HCT116 (cell line): ENCODE measurements around the gene KANSL3. TPM values are rescaled to one million over a fixed set of nuclear protein-coding genes. Genes with fewer than 3 reads are reported as not detected.
"Not testable (repeated sequence)": the region's sequence is repeated elsewhere in the genome, so short reads cannot be mapped to it uniquely, and the experiment has no call there.

Experiments
- ATAC-seq: fragments of 200-7000 bp; cut with Tn5 transposase; 2 replicates; pipeline ENCODE4 v1.9.1; 2020; ENCODE audit warnings: mild to moderate bottlenecking, moderate library complexity
- BruUV-seq: library from RNA; stranded (reverse); fragments of 400-500 nt; replicated peaks from 2 replicates; lab custom pipeline; 2021; lab: Mats Ljungman, UMichigan
- CTCF ChIA-PET: fragments of 300-600 bp; sonication (Branson Sonifier 250); formaldehyde crosslinking; loops from one replicate; lab custom pipeline; 2021; ENCODE audit warnings: antibody characterized with exemption; lab: Charles Lee
- POLR2A ChIA-PET: fragments of 300-600, 350-600 bp; sonication (Branson Sonifier 250); formaldehyde crosslinking; loops from one replicate; lab custom pipeline; 2021; ENCODE audit warnings: antibody characterized with exemption; lab: Charles Lee
- RAD21 ChIA-PET, 2 experiments: fragments of 300-600 bp; sonication (Branson Sonifier 250); formaldehyde crosslinking; loops; one replicate each; lab custom pipeline; 2023; ENCODE audit warnings: low total read pairs in 2 of 2; ENCODE audit not compliant: uncharacterized antibody in 2 of 2, unreplicated experiment in 2 of 2, low non-redundant PET in 1 of 2; lab: Charles Lee
- DNase-seq: peaks from one replicate; pipeline ENCODE4 v3.0.0-alpha.2; 2010; ENCODE audit warnings: low read depth, low spot score
- H2AFZ ChIP-seq: fragments of 200-600 bp; shearing (Covaris generic), sonication (generic); 2 replicates; pipeline ENCODE4 v1.6.1; 2017; ENCODE audit warnings: low read depth, mixed run types, mixed read lengths, antibody characterized with exemption, low read length; ENCODE audit not compliant: poor library complexity, severe bottlenecking
- H3K27ac ChIP-seq: 2 replicates; pipeline ENCODE4 v1.5.1; 2012; ENCODE audit warnings: low read depth, low read length
- H3K27me3 ChIP-seq: fragments of 200-600 bp; sonication (generic); 2 replicates; pipeline ENCODE4 v1.6.1; 2016; ENCODE audit warnings: mixed run types, low read length, mixed read lengths; ENCODE audit not compliant: insufficient read depth
- H3K36me3 ChIP-seq, 2 experiments: fragments of 200-500 bp in 1 of 2; fragments of 200-600 bp in 1 of 2; sonication (Bioruptor generic) in 1 of 2; sonication (generic) in 1 of 2; 2 replicates each; pipeline versions ENCODE4 v1.5.1 to v1.6.1; 2014 to 2016; ENCODE audit warnings: low read length in 2 of 2, inconsistent platforms in 1 of 2, mixed read lengths in 1 of 2, mixed run types in 1 of 2; ENCODE audit not compliant: insufficient read depth in 2 of 2, control insufficient read depth in 1 of 2
- H3K4me1 ChIP-seq, 2 experiments: fragments of 200-600 bp in 1 of 2; sonication (generic) in 1 of 2; 2 replicates each; pipeline versions ENCODE4 v1.5.1 to v1.6.1; 2012 to 2017; ENCODE audit warnings: low read length in 2 of 2, inconsistent platforms in 1 of 2, mild to moderate bottlenecking in 1 of 2, mixed read lengths in 1 of 2, mixed run types in 1 of 2, moderate library complexity in 1 of 2; ENCODE audit not compliant: insufficient read depth in 2 of 2, control insufficient read depth in 1 of 2
- H3K4me2 ChIP-seq: fragments of 200-600 bp; sonication (generic); 2 replicates; pipeline ENCODE4 v1.6.1; 2017; ENCODE audit warnings: mixed run types, low read length, mixed read lengths
- H3K4me3 ChIP-seq, 2 experiments: fragments of 200-600 bp in 1 of 2; sonication (generic) in 1 of 2; replicated peaks in 1 of 2; 2 replicates each; pipeline ENCODE4 v1.5.1; 2011 to 2016; ENCODE audit warnings: low read length in 2 of 2, control low read depth in 1 of 2, low read depth in 1 of 2, mild to moderate bottlenecking in 1 of 2, mixed read lengths in 1 of 2, mixed run types in 1 of 2
- H3K79me2 ChIP-seq: fragments of 200-600 bp; sonication (generic); 2 replicates; pipeline ENCODE4 v1.6.1; 2017; ENCODE audit warnings: mild to moderate bottlenecking, mixed run types, low read length, moderate library complexity, mixed read lengths; ENCODE audit not compliant: insufficient read depth
- H3K9ac ChIP-seq: fragments of 200-600 bp; sonication (generic); 2 replicates; pipeline ENCODE4 v1.6.1; 2016; ENCODE audit warnings: low read length, mixed read lengths
- H3K9me2 ChIP-seq: fragments of 200-600 bp; sonication (generic), shearing (Covaris generic); 2 replicates; pipeline ENCODE4 v1.6.1; 2017; ENCODE audit warnings: mixed run types, mild to moderate bottlenecking, moderate library complexity; ENCODE audit not compliant: insufficient read depth
- H3K9me3 ChIP-seq, 2 experiments: fragments of 200-500 bp in 1 of 2; fragments of 200-600 bp in 1 of 2; sonication (Bioruptor generic) in 1 of 2; sonication (generic) in 1 of 2; 2 replicates each; pipeline ENCODE4 v1.6.1; 2014 to 2017; ENCODE audit warnings: low read length in 2 of 2, mixed read lengths in 2 of 2, inconsistent platforms in 1 of 2, low read depth in 1 of 2, mild to moderate bottlenecking in 1 of 2, mixed run types in 1 of 2, moderate library complexity in 1 of 2; ENCODE audit not compliant: control insufficient read depth in 1 of 2, insufficient read depth in 1 of 2
- H4K20me1 ChIP-seq: fragments of 200-600 bp; sonication (generic), shearing (Covaris generic); 2 replicates; pipeline ENCODE4 v1.6.1; 2017; ENCODE audit warnings: mixed run types, mild to moderate bottlenecking, moderate library complexity; ENCODE audit not compliant: insufficient read depth
- CBX3 ChIP-seq: IDR thresholded peaks from 2 replicates; pipeline ENCODE4 v1.6.1; 2012; ENCODE audit warnings: low read depth
- CEBPB ChIP-seq: IDR thresholded peaks from 2 replicates; pipeline ENCODE4 v1.6.1; 2012; ENCODE audit warnings: low read depth
- EZH2 ChIP-seq: fragments of 200-600 bp; sonication (generic); IDR thresholded peaks from 2 replicates; pipeline ENCODE4 v1.6.1; 2017; ENCODE audit warnings: antibody characterized with exemption, mixed run types
- FOSL1 ChIP-seq: IDR thresholded peaks from 2 replicates; pipeline ENCODE4 v1.6.1; 2012; ENCODE audit warnings: low read depth
- JUND ChIP-seq: IDR thresholded peaks from 2 replicates; pipeline ENCODE4 v1.6.1; 2012
- RAD21 ChIP-seq: IDR thresholded peaks from 2 replicates; pipeline ENCODE4 v1.6.1; 2012; ENCODE audit warnings: low read depth, mild to moderate bottlenecking
- SP1 ChIP-seq: IDR thresholded peaks from 2 replicates; pipeline ENCODE4 v1.6.1; 2012; ENCODE audit warnings: low read depth
- TCF7L2 ChIP-seq: IDR thresholded peaks from 2 replicates; pipeline ENCODE4 v1.7.0; 2011; ENCODE audit warnings: borderline replicate concordance, inconsistent platforms; ENCODE audit not compliant: insufficient read depth, insufficient read length; ENCODE audit errors: extremely low read depth
- YY1 ChIP-seq: IDR thresholded peaks from 2 replicates; pipeline ENCODE4 v1.6.1; 2011; ENCODE audit warnings: low read length, low read depth, moderate library complexity, mild to moderate bottlenecking; ENCODE audit not compliant: insufficient replicate concordance; ENCODE audit errors: extremely low read depth
- ZFX ChIP-seq: fragments of 450-650 bp; IDR thresholded peaks from 2 replicates; pipeline ENCODE4 v1.6.1; 2017
- ZNF274 ChIP-seq: fragments of 200-500 bp; sonication (Bioruptor generic); IDR thresholded peaks from 2 replicates; pipeline ENCODE4 v1.6.1; 2014; ENCODE audit warnings: mild to moderate bottlenecking, low read depth, low read length, inconsistent platforms
- intact Hi-C: fragments of 100-400 bp; cut with micrococcal nuclease; formaldehyde crosslinking; loops from 2 replicates; pipeline ENCODE4 v1.10.0; 2022
- total RNA-seq: library from RNA; stranded (reverse); gene quantifications from one replicate; pipeline ENCODE4 v1.2.1, GENCODE V29; 2021; ENCODE audit not compliant: unreplicated experiment
- TF ChIP-seq, protein P1 (sequence below): IDR thresholded peaks from 2 replicates; pipeline ENCODE4 v1.6.1; 2012
- TF ChIP-seq, protein P2 (sequence below): IDR thresholded peaks from 2 replicates; pipeline ENCODE4 v1.6.1; 2011; ENCODE audit warnings: mild to moderate bottlenecking, low read length, moderate library complexity; ENCODE audit not compliant: insufficient replicate concordance; ENCODE audit errors: extremely low read depth
- TF ChIP-seq, protein P3 (sequence below): IDR thresholded peaks from 2 replicates; pipeline ENCODE4 v1.6.1; 2012

Gene KANSL3
- total RNA-seq, 1 experiment from 2014 or later: 35.8 TPM

DNA sequence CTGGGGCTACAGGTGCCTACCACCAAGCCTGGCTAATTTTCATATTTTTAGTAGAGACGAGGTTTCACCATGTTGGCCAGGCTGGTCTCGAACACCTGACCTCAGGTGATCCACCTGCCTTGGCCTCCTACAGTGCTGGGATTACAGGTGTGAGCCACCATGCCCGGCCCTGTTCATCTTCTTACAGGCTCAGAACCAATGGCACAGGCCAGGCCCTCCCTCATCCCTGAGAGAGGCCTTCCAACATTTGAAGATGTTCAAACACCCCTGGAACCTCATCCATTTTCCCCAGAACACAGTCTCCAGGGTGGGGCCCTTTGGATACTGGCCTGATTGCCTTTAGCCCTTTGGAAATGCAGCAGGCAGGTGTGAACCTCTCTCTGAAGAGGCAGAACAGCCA is 27.6 kb upstream of the KANSL3 start:
- RAD21 ChIA-PET, H3K9me3 ChIP-seq, H3K9me2 ChIP-seq, H3K9ac ChIP-seq, ATAC-seq: not testable (repeated sequence)
- 0 out of 2 replicates have a peak, but pooled peaks have one; percentile 1 for TF ChIP-seq ZFX
- TF ChIP-seq, all 23 proteins: peak for 1; not testable (repeated sequence) for 22
- H3K4me3 ChIP-seq, H2AFZ ChIP-seq, CTCF ChIA-PET, DNase-seq, H3K27me3 ChIP-seq, H3K79me2 ChIP-seq, POLR2A ChIA-PET, H3K36me3 ChIP-seq, intact Hi-C loops, H4K20me1 ChIP-seq, H3K27ac ChIP-seq, BruUV-seq: not testable (repeated sequence)
- Histone ChIP-seq H3K4me2 (peak overlapping the region; percentile 51; the same call in 1 of the 2 replicates), H3K4me1 (peaks cover 11 to 12% of the 10 kb centered on the region in 2 experiments)

DNA sequence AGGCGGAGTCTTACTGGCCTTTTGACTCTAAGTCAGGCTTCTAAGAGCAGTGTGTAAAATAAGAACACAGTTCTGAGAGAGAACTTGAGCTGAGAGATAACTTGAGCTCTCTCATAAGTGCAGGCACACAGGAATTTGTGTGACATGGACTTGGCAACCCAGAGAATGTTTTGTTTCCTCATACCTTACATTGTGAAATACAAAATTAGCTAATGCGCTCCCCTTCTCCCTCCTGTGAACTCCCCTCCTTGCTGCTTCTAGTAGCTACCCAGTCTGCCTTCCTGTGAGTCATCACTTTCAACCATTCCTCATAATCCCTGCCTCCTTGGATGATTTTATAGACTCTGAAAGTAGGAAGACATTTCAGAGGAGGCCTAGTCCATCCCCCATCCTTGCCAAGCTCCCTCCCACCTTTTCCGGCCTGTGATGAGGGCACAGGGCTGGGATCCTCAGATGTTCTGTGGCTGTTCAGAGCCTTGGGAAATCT is 27.0 kb upstream of the KANSL3 start:
- Histone ChIP-seq H3K4me3 (no peak overlapping the region), H3K9me2 (no peaks in the 10 kb centered on the region), H3K27ac (peak overlapping the region; percentile 42), H3K9me3 (0 out of 4 replicates have a peak, but pooled peaks cover 0 to 4% of the 10 kb centered on the region in 2 experiments), H4K20me1 (no peaks in the 10 kb centered on the region), H3K79me2 (no peaks in the 10 kb centered on the region), H3K36me3 (no peaks in the 10 kb centered on the region), H3K27me3 (no peaks in the 10 kb centered on the region), H3K9ac (no peak overlapping the region), H3K4me1 (peaks cover 11 to 12% of the 10 kb centered on the region in 2 experiments), H2AFZ (no peak overlapping the region), H3K4me2 (peak overlapping the region; percentile 51)
- ChIA-PET CTCF (interaction anchor here (0.9 kb wide), 1 partner anchor 115 kb away, joined by 3 read pairs; no protein-coding TSS in a partner anchor), POLR2A (no interaction called here), RAD21 (no interaction called here)
- no TSS peak for BruUV-seq
- TF ChIP-seq CEBPB (peak; percentile 66), YY1 (no peak), SP1 (peak; percentile 15; the same call in 1 of the 2 replicates), JUND (peak; percentile 52; the same call in 1 of the 2 replicates), TCF7L2 (no peak), ZNF274 (no peak), CBX3 (no peak), RAD21 (no peak), ZFX (0 out of 2 replicates have a peak, but pooled peaks have one; percentile 14), FOSL1 (peak; percentile 58; the same call in 1 of the 2 replicates), EZH2 (no peak)
- TF ChIP-seq, protein P1, sequence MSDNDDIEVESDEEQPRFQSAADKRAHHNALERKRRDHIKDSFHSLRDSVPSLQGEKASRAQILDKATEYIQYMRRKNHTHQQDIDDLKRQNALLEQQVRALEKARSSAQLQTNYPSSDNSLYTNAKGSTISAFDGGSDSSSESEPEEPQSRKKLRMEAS: no peak
- TF ChIP-seq, protein P2, sequence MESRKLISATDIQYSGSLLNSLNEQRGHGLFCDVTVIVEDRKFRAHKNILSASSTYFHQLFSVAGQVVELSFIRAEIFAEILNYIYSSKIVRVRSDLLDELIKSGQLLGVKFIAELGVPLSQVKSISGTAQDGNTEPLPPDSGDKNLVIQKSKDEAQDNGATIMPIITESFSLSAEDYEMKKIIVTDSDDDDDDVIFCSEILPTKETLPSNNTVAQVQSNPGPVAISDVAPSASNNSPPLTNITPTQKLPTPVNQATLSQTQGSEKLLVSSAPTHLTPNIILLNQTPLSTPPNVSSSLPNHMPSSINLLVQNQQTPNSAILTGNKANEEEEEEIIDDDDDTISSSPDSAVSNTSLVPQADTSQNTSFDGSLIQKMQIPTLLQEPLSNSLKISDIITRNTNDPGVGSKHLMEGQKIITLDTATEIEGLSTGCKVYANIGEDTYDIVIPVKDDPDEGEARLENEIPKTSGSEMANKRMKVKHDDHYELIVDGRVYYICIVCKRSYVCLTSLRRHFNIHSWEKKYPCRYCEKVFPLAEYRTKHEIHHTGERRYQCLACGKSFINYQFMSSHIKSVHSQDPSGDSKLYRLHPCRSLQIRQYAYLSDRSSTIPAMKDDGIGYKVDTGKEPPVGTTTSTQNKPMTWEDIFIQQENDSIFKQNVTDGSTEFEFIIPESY: no peak
- TF ChIP-seq, protein P3, sequence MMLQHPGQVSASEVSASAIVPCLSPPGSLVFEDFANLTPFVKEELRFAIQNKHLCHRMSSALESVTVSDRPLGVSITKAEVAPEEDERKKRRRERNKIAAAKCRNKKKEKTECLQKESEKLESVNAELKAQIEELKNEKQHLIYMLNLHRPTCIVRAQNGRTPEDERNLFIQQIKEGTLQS: no peak
- intact Hi-C loops: no loop called here
- DNase-seq (peak; percentile 15), ATAC-seq (peak; percentile 71)
